ENCODE data around the gene STARD9. TPM values are rescaled to one million over a fixed set of nuclear protein-coding genes. Genes with fewer than 3 reads are reported as not detected.

Gene STARD9
- total RNA-seq, 1 experiment from 2014 or later: 1.7 TPM

GRCh38 chr15:42727750-42728381, 152.5 kb downstream of the STARD9 start:
- no peak for TF ChIP-seq CTCF (conservative IDR thresholded peaks at IDR 0.05)
- no peaks in the 10 kb centered on the region for H3K79me2 ChIP-seq (ENCODE audit: low read depth)
- H4K20me1 ChIP-seq (ENCODE audit: insufficient read depth): no peaks in the 10 kb centered on the region
- ChIA-PET CTCF (no interaction called here), POLR2A (ENCODE audit: unreplicated experiment) (no interaction called here)
- H3K4me1 ChIP-seq (replicated peaks; ENCODE audit: insufficient read depth): no peaks in the 10 kb centered on the region
- no peak overlapping the region for H3K27ac ChIP-seq
- intact Hi-C loops (cut with micrococcal nuclease; ENCODE audit: unreplicated experiment): no loop called here
- no peaks in the 10 kb centered on the region for H3K9me2 ChIP-seq (ENCODE audit: insufficient read depth)
- H3K36me3 ChIP-seq (ENCODE audit: low read depth): no peaks in the 10 kb centered on the region
- no peak overlapping the region for H2AFZ ChIP-seq
- H3K9me3 ChIP-seq (ENCODE audit: insufficient read depth, low read depth): no peaks in the 10 kb centered on the region
- DNase-seq: no peak
- H3K27me3 ChIP-seq (ENCODE audit: insufficient read depth, low read depth): no peaks in the 10 kb centered on the region
- BruUV-seq (replicated peaks): no TSS peak
- no peak overlapping the region for H3K4me3 ChIP-seq
- H3F3A ChIP-seq (ENCODE audit: insufficient read depth, low read depth): no peaks in the 10 kb centered on the region
- H3K4me2 ChIP-seq: no peak overlapping the region

GRCh38 chr15:42728560-42728959, 153.2 kb downstream of the STARD9 start:
- no TSS peak for BruUV-seq (replicated peaks)
- POLR2A ChIA-PET (ENCODE audit: unreplicated experiment): no interaction called here
- Histone ChIP-seq H3K27me3 (ENCODE audit: insufficient read depth, low read depth) (no peaks in the 10 kb centered on the region), H3K9me3 (ENCODE audit: insufficient read depth, low read depth) (no peaks in the 10 kb centered on the region), H3K9me2 (ENCODE audit: insufficient read depth) (no peaks in the 10 kb centered on the region), H4K20me1 (ENCODE audit: insufficient read depth) (no peaks in the 10 kb centered on the region), H3K79me2 (ENCODE audit: low read depth) (no peaks in the 10 kb centered on the region), H3K4me2 (no peak overlapping the region), H3F3A (ENCODE audit: insufficient read depth, low read depth) (no peaks in the 10 kb centered on the region), H3K4me3 (no peak overlapping the region), H3K27ac (no peak overlapping the region), H3K36me3 (ENCODE audit: low read depth) (no peaks in the 10 kb centered on the region), H3K4me1 (replicated peaks; ENCODE audit: insufficient read depth) (no peaks in the 10 kb centered on the region), H2AFZ (no peak overlapping the region)
- intact Hi-C loops (cut with micrococcal nuclease; ENCODE audit: unreplicated experiment): no loop called here
- DNase-seq: no peak
- TF ChIP-seq EZH2 (IDR thresholded peaks at IDR 0.05; ENCODE audit: low read depth) (no peak), CTCF (conservative IDR thresholded peaks at IDR 0.05) (no peak)
- CTCF ChIA-PET: no interaction called here

GRCh38 chr15:42728972-42729371, 153.6 kb downstream of the STARD9 start:
- no peaks in the 10 kb centered on the region for H3K27me3 ChIP-seq (ENCODE audit: insufficient read depth, low read depth)
- H3K36me3 ChIP-seq (ENCODE audit: low read depth): no peaks in the 10 kb centered on the region
- CTCF ChIA-PET: no interaction called here
- H3K27ac ChIP-seq: no peak overlapping the region
- no peak for DNase-seq
- H3K79me2 ChIP-seq (ENCODE audit: low read depth): no peaks in the 10 kb centered on the region
- H3K4me1 ChIP-seq (replicated peaks; ENCODE audit: insufficient read depth): no peaks in the 10 kb centered on the region
- no TSS peak for BruUV-seq (replicated peaks)
- H3K9me2 ChIP-seq (ENCODE audit: insufficient read depth): no peaks in the 10 kb centered on the region
- no peak overlapping the region for H2AFZ ChIP-seq
- intact Hi-C loops (cut with micrococcal nuclease; ENCODE audit: unreplicated experiment): no loop called here
- no peaks in the 10 kb centered on the region for H3K9me3 ChIP-seq (ENCODE audit: insufficient read depth, low read depth)
- no peaks in the 10 kb centered on the region for H3F3A ChIP-seq (ENCODE audit: insufficient read depth, low read depth)
- H3K4me3 ChIP-seq: no peak overlapping the region
- TF ChIP-seq CTCF (conservative IDR thresholded peaks at IDR 0.05) (no peak), EZH2 (IDR thresholded peaks at IDR 0.05; ENCODE audit: low read depth) (no peak)
- POLR2A ChIA-PET (ENCODE audit: unreplicated experiment): no interaction called here
- H3K4me2 ChIP-seq: no peak overlapping the region
- no peaks in the 10 kb centered on the region for H4K20me1 ChIP-seq (ENCODE audit: insufficient read depth)

Data from PC-9 (cell line).